H1 (cell line): Measurements from ENCODE around the gene ZNF18. TPM values are rescaled to one million over a fixed set of nuclear protein-coding genes. Genes with fewer than 3 reads are reported as not detected.

Experiments used
- EP300 ChIP-seq, 2 experiments: IDR thresholded peaks; 1 replicate in 1 of 2; 2 replicates in 1 of 2; pipeline ENCODE4 v1.6.1; 2011 to 2012; ENCODE audit warnings: low read depth in 2 of 2, low read length in 2 of 2, mild to moderate bottlenecking in 2 of 2, borderline replicate concordance in 1 of 2, inconsistent platforms in 1 of 2, moderate library complexity in 1 of 2
- JUN ChIP-seq: IDR thresholded peaks from 2 replicates; pipeline ENCODE4 v1.6.1; 2011; ENCODE audit warnings: low read depth, mild to moderate bottlenecking, improper control_type of control experiment, low read length
- ZNF274 ChIP-seq: IDR thresholded peaks from 2 replicates; pipeline ENCODE4 v1.7.0; 2012; ENCODE audit warnings: low read length, borderline replicate concordance; ENCODE audit errors: extremely low read depth
- polyA plus RNA-seq, 7 experiments: library from polyadenylated mRNA; depleted of rRNA in 3 of 7; stranded (reverse) in 5 of 7; unstranded in 2 of 7; fragments of >200 nt in 5 of 7; fragments of 200-250 nt in 2 of 7; gene quantifications; 1 replicate in 5 of 7; 2 replicates in 1 of 7; 4 replicates in 1 of 7; pipeline versions ENCODE4 v1.2.1 to v1.2.3, GENCODE V29; 2011 to 2013; ENCODE audit warnings: missing spikeins in 2 of 7, mixed read lengths in 2 of 7
- total RNA-seq: library from RNA; stranded (reverse); fragmentation: NEBNext Ultra II Directional; extraction: Animal tissue kit (Norgen Biotek cat#: 25700); gene quantifications from 2 replicates; pipeline ENCODE4 v1.2.1, GENCODE V29; 2021

ZNF18 gene
- total and polyA plus RNA-seq, 2 of the 8 experiments (the other 6 are each of a cell fraction or from before 2014, with no cell fraction given): 3.0 to 9.9 TPM

DNA sequence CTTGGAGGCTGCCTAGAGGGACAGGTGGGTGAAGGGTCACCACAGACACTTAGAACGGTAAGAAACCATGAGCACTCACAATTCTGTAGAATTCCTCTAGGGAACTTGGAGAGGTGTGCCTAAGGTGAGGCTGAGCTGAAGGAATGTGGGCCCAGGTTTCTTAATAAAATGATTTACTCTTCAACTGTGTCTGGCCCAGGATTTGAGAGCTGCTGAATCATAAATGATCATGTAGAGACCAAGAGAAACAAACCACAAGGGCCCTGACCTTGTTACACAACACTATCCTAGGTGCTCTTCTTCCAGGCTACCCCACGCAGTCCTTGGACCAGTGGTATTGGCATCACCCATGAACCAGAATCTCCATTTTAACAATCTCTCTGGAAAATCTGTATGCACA lies 27.7 kb downstream of the ZNF18 start (continued):
- TF ChIP-seq EP300 (IDR thresholded peaks at IDR 0.05; ENCODE audit: borderline replicate concordance in 1 of 2, low read depth in 2 of 2, low read length in 2 of 2) (no peak), ZNF274 (no peak), JUN (no peak)
